DOHH2 (cell line): ENCODE measurements around the gene ITGA3.

Source experiments
- CTCF ChIP-seq: fragments of 200-600 bp; sonication (generic); IDR thresholded peaks from one replicate; pipeline ENCODE4 v1.5.1; 2014; ENCODE audit warnings: antibody characterized with exemption, mild to moderate bottlenecking, low read depth, low read length; ENCODE audit not compliant: poor library complexity, severe bottlenecking
- EZH2phosphoT487 ChIP-seq: fragments of 200-600 bp; sonication (generic); IDR thresholded peaks from 2 replicates; pipeline ENCODE4 v1.6.1; 2017; ENCODE audit warnings: borderline replicate concordance, mild to moderate bottlenecking, antibody characterized with exemption, low read length, moderate library complexity, mixed read lengths

- no peak for TF ChIP-seq CTCF
- no peak for TF ChIP-seq EZH2phosphoT487
Observed at GRCh38 chr17:50024808-50025207, 31.1 kb upstream of the ITGA3 start.
